GM19463 (cell line): ENCODE results near the gene MYO7B.

Experiments used
- ATAC-seq: cut with Tn5 transposase; IDR thresholded peaks from one replicate; pipeline ENCODE4 v1.9.1; 2021; ENCODE audit warnings: mild to moderate bottlenecking, moderate library complexity; ENCODE audit not compliant: unreplicated experiment

MYO7B gene

GRCh38 chr2:127607399-127607908 lies 72.0 kb downstream of the MYO7B start:
- no peak for ATAC-seq

- no peak for ATAC-seq
Measured at GRCh38 chr2:127608061-127609030, 72.9 kb downstream of the MYO7B start.

- no peak for ATAC-seq
Measured at GRCh38 chr2:127609031-127609751, 73.7 kb downstream of the MYO7B start.

- no peak for ATAC-seq
Measured at GRCh38 chr2:127609818-127610217, 74.3 kb downstream of the MYO7B start.

GRCh38 chr2:127610561-127610960 lies 75.1 kb downstream of the MYO7B start:
- no peak for ATAC-seq

GRCh38 chr2:127611076-127611925 lies 75.8 kb downstream of the MYO7B start:
- no peak for ATAC-seq

- ATAC-seq, result no peak
Measured at GRCh38 chr2:127612111-127612822, 76.8 kb downstream of the MYO7B start.

GRCh38 chr2:127614246-127614645 lies 78.8 kb downstream of the MYO7B start:
- ATAC-seq, result no peak

- ATAC-seq, result no peak
Measured at GRCh38 chr2:127614731-127615130, 79.2 kb downstream of the MYO7B start.

GRCh38 chr2:127615511-127616166 lies 80.2 kb downstream of the MYO7B start:
- no peak for ATAC-seq

GRCh38 chr2:127618551-127619202 lies 83.2 kb downstream of the MYO7B start:
- ATAC-seq, result no peak

GRCh38 chr2:127619203-127619590 lies 83.7 kb downstream of the MYO7B start:
- no peak for ATAC-seq

GRCh38 chr2:127619877-127620705 lies 84.6 kb downstream of the MYO7B start:
- no peak for ATAC-seq

- ATAC-seq, result no peak
Measured at GRCh38 chr2:127620866-127621265, 85.4 kb downstream of the MYO7B start.

- no peak for ATAC-seq
Measured at GRCh38 chr2:127621981-127622431, 86.5 kb downstream of the MYO7B start.

- ATAC-seq, result no peak
Measured at GRCh38 chr2:127622561-127623387, 87.3 kb downstream of the MYO7B start.
